Activated CD8-positive, alpha-beta memory T cell treated with anti-CD3 and anti-CD28 coated beads, Interleukin-2, amount 50 U/mL, for 4 hours (primary cell): ENCODE data around the gene APOF.
"Not testable (repeated sequence)": the region's sequence is repeated elsewhere in the genome, so short reads cannot be mapped to it uniquely, and the experiment has no call there.

ENCODE experiments used
- DNase-seq: peaks from one replicate; pipeline ENCODE4 v3.0.0-alpha.2; 2020

Gene APOF

GRCh38 chr12:56330936-56331490 lies 31.6 kb downstream of the APOF start:
- no peak for DNase-seq

DNA sequence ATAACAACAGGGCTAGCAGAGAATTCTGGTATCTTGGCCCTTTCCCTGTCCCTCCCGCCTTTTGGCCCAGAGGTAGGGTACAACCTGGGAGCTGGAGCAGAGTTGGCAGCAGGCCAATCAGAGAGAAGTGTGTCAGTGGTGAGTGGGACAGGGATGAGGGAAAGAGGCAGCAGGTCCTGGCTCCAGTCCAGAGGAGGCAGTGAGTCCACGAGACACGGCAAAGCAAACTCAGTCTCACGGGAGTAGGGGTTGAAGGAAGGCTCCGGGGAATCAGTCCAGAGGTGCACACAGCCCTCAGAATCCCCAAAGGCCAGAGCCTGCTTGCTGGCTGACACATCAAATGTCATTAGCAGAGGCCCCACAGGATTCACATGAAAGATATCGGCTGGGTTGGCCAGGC lies 36.1 kb downstream of the APOF start:
- DNase-seq = no peak

GRCh38 chr12:56326126-56326525 lies 36.5 kb downstream of the APOF start:
- no peak for DNase-seq

DNA sequence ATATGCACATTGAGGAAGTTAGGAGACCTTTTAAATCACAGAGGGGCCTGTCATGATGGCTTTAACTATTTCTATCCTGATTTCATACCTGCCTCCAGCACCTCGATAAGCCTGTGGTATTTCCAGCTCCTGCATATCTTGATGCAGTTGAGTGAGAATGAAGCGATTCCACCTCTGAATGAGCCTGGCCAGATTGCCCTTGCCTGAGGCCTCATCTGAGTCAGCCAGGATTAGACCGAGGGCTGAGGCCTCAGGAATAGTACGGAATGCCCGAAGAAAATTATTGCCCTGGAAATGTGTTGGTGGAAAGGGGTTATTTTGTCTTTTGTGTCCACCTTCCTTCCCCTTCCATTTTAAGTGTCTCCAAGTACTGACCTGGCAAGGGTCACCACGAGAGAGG lies 38.5 kb downstream of the APOF start:
- DNase-seq = no peak

DNA sequence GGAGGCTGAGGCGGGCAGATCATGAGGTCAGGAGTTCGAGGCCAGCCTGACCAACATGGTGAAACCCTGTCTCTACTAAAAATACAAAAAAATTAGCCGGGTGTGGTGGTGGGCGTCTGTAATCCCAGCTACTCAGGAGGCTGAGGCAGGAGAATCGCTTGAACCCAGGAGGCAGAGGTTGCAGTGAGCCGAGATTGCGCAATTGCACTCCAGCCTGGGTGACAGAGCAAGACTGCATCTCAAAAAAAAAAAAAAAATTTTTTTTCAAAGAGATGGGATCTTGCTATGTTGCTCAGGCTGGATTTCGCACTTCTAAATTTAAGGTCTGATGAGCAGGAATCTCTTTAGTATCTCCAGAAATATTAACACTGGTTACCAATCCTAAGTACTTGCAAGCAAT lies 41.0 kb downstream of the APOF start:
- DNase-seq = not testable (repeated sequence)

DNA sequence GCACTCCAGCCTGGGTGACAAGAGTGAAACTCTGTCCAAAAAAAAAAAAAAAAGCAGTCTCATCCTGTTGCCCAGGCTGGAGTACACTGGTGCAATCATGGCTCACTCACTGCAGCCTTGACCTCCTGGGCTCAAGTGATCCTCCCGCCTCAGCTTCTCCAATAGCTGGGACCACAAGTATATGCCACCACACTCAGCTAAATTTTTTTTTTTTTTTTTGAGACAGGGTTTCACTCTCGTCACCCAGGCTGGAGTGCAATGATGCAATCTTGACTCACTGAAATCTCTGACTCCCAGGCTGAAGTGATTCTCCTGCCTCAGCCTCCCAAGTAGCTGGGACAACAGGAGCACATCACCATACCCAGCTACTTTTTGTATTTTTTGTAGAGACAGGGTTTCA lies 41.6 kb downstream of the APOF start:
- no peak for DNase-seq

- no peak for DNase-seq
Observed at GRCh38 chr12:56317675-56318074, 45.0 kb downstream of the APOF start.

GRCh38 chr12:56315622-56316473 lies 46.8 kb downstream of the APOF start, which contains the start of gene CNPY2:
CNPY2 (minus strand) TSS chr12:56315988; CDS start chr12:56315217, 771 bp downstream.
- peak; percentile 95 for DNase-seq

GRCh38 chr12:56315249-56315621 lies 47.4 kb downstream of the APOF start:
- DNase-seq = no peak

DNA sequence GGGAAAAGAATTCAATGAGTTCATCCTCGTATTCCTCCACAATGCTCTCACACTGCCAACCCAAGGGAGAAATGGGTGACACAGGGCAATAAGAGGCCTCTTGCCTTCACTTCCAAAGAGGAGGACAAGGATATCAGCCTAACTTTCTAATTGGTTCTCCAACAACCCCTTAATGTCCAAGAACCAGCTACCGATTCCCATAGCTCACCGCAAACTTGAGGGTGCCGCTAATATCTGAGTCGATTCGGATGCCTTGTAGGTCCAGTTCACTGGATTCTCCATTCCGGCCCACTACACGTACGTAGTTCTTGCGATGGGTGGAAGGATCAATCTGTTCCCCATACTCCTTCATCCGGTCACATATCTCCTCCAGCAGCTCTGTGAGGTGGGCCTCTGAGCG lies 51.7 kb downstream of the APOF start:
- DNase-seq = no peak
